HepG2 (cell line): ENCODE measurements around the gene NCBP2. TPM values are rescaled to one million over a fixed set of nuclear protein-coding genes. Genes with fewer than 3 reads are reported as not detected.

Source experiments
- ATAC-seq: fragments of 200-7000 bp; cut with Tn5 transposase; 3 replicates; pipeline ENCODE4 v1.9.1; 2020; ENCODE audit warnings: mild to moderate bottlenecking, moderate library complexity
- BruUV-seq: library from RNA; stranded (reverse); fragments of 400-500 nt; replicated peaks from 2 replicates; lab custom pipeline; 2021; lab: Mats Ljungman, UMichigan
- CTCF ChIA-PET: fragments of 300-600 bp; formaldehyde crosslinking; extraction: SDS; loops from one replicate; lab custom pipeline; 2021; ENCODE audit warnings: low total read pairs, inconsistent platforms, low intra/inter-chr PET ratio; lab: Yijun Ruan, JAX
- POLR2A ChIA-PET: fragments of 350-600 bp; sonication (Branson Sonifier 250); formaldehyde crosslinking; loops from one replicate; lab custom pipeline; 2020; ENCODE audit warnings: antibody characterized with exemption, inconsistent platforms; lab: Yijun Ruan, JAX
- DNase-seq: peaks from one replicate; pipeline ENCODE4 v3.0.0-alpha.2; 2015; ENCODE audit warnings: low spot score
- FAIRE-seq: peaks from 3 replicates; lab custom pipeline; 2011; peaks lifted over from hg19 to GRCh38; lab: Jason Lieb, UNC
- H2AFZ ChIP-seq: one replicate; pipeline ENCODE4 v1.6.1; 2011; ENCODE audit warnings: low read length, inconsistent platforms
- H3K27ac ChIP-seq: fragments of 300-600 bp; 3 replicates; pipeline ENCODE4 v1.8.0; 2011; ENCODE audit warnings: mixed run types, mild to moderate bottlenecking, mixed read lengths, low read length, inconsistent platforms; ENCODE audit not compliant: insufficient read depth; ENCODE audit errors: extremely low read length
- H3K27me3 ChIP-seq, 2 experiments: fragments of 200-600 bp in 1 of 2; 2 replicates in 1 of 2; 3 replicates in 1 of 2; pipeline versions ENCODE4 v1.6.0 to v1.8.0; 2011; ENCODE audit warnings: low read length in 2 of 2, mild to moderate bottlenecking in 2 of 2, moderate library complexity in 2 of 2, inconsistent platforms in 1 of 2; ENCODE audit not compliant: insufficient read depth in 2 of 2, control insufficient read depth in 1 of 2
- H3K36me3 ChIP-seq, 2 experiments: fragments of 200-600 bp in 1 of 2; replicated peaks in 1 of 2; 2 replicates in 1 of 2; 3 replicates in 1 of 2; pipeline versions ENCODE4 v1.5.1 to v1.8.0; 2011; ENCODE audit warnings: low read length in 2 of 2, inconsistent platforms in 1 of 2; ENCODE audit not compliant: insufficient read depth in 2 of 2, control insufficient read depth in 1 of 2
- H3K4me1 ChIP-seq: 2 replicates; pipeline ENCODE4 v1.5.1; 2012; ENCODE audit warnings: low read length, inconsistent platforms; ENCODE audit not compliant: insufficient read depth
- H3K4me2 ChIP-seq: 2 replicates; pipeline ENCODE4 v1.6.0; 2011; ENCODE audit warnings: low read depth, low read length, inconsistent platforms
- H3K4me3 ChIP-seq, 3 experiments: fragments of 200-600 bp in 1 of 3; sonication (generic), shearing (Covaris generic) in 1 of 3; replicated peaks in 1 of 3; 2 replicates each; pipeline ENCODE4 v1.5.1; 2011 to 2016; ENCODE audit warnings: low read length in 3 of 3, inconsistent platforms in 2 of 3, low read depth in 2 of 3, mild to moderate bottlenecking in 2 of 3, control low read depth in 1 of 3, mixed read lengths in 1 of 3; ENCODE audit not compliant: insufficient read depth in 1 of 3
- H3K79me2 ChIP-seq: one replicate; pipeline ENCODE4 v1.6.1; 2011; ENCODE audit warnings: low read length, inconsistent platforms; ENCODE audit not compliant: insufficient read depth
- H3K9ac ChIP-seq: 2 replicates; pipeline ENCODE4 v1.6.0; 2011; ENCODE audit warnings: mild to moderate bottlenecking, low read depth, low read length, inconsistent platforms; ENCODE audit not compliant: insufficient read depth
- H3K9me3 ChIP-seq: 2 replicates; pipeline ENCODE4 v1.5.1; 2012; ENCODE audit warnings: mild to moderate bottlenecking, low read length
- H4K20me1 ChIP-seq: 2 replicates; pipeline ENCODE4 v1.6.0; 2011; ENCODE audit warnings: inconsistent platforms, mild to moderate bottlenecking, low read length, moderate library complexity; ENCODE audit not compliant: insufficient read depth
- HNRNPK ChIP-seq: fragments of 200-400 bp; formaldehyde crosslinking; IDR thresholded peaks from 2 replicates; pipeline ENCODE4 v1.6.1; 2018; ENCODE audit warnings: low read length, low read depth, moderate library complexity, mild to moderate bottlenecking; ENCODE audit not compliant: poor library complexity, severe bottlenecking
- KMT2A ChIP-seq: sonication (generic); formaldehyde crosslinking; IDR thresholded peaks from 2 replicates; pipeline ENCODE4 v1.4.0; 2020; ENCODE audit warnings: missing genetic modification reagents
- RCOR2 ChIP-seq: IDR thresholded peaks from 2 replicates; pipeline ENCODE4 v1.6.1; 2016; ENCODE audit warnings: missing biosample characterization, missing genetic modification reagents
- SAP130 ChIP-seq: IDR thresholded peaks from 2 replicates; pipeline ENCODE4 v1.6.1; 2016; ENCODE audit warnings: low read depth
- STAG1 ChIP-seq: sonication (generic); formaldehyde crosslinking; IDR thresholded peaks from 2 replicates; pipeline ENCODE4 v1.4.0; 2020; ENCODE audit warnings: missing genetic modification reagents
- ZFP36L2 ChIP-seq: sonication (generic); formaldehyde crosslinking; IDR thresholded peaks from 2 replicates; pipeline ENCODE4 v1.4.0; 2020; ENCODE audit warnings: missing genetic modification reagents
- ZKSCAN5 ChIP-seq: sonication (generic); formaldehyde crosslinking; IDR thresholded peaks from 2 replicates; pipeline ENCODE4 v1.5.1; 2020; ENCODE audit warnings: mild to moderate bottlenecking, missing genetic modification reagents
- ZNF121 ChIP-seq: sonication (generic); formaldehyde crosslinking; IDR thresholded peaks from 2 replicates; pipeline ENCODE4 v1.5.0; 2020; ENCODE audit warnings: mild to moderate bottlenecking, missing genetic modification reagents
- ZNF230 ChIP-seq: sonication (generic); formaldehyde crosslinking; IDR thresholded peaks from 2 replicates; pipeline ENCODE4 v1.4.0; 2020; ENCODE audit warnings: mild to moderate bottlenecking, missing genetic modification reagents
- ZNF333 ChIP-seq: sonication (generic); formaldehyde crosslinking; IDR thresholded peaks from 2 replicates; pipeline ENCODE4 v1.4.0; 2020; ENCODE audit warnings: mild to moderate bottlenecking, missing genetic modification reagents, borderline replicate concordance
- WGBS: methylation state at CpG from one replicate; pipeline ENCODE4 v1.1.6; 2017; ENCODE audit warnings: low lambda C conversion rate; 5-methylcytosine and 5-hydroxymethylcytosine counted together
- in situ Hi-C: cut with HindIII; loops from 2 replicates; pipeline ENCODE4 v1.10.0; 2017; ENCODE audit warnings: low pct_unique_long_range_greater_than_20kb; ENCODE audit not compliant: extremely low pct_ligation_motif_present
- intact Hi-C: fragments of 100-400 bp; cut with micrococcal nuclease; formaldehyde crosslinking; loops from one replicate; pipeline ENCODE4 v1.10.0; 2022; ENCODE audit not compliant: unreplicated experiment
- polyA plus RNA-seq, 8 experiments: library from polyadenylated mRNA; depleted of rRNA in 3 of 8; stranded (reverse) in 7 of 8; unstranded in 1 of 8; fragments of >200 nt; fragmentation: Illumina TruSeq in 4 of 8; extraction: Trizol in 4 of 8; gene quantifications; 2 replicates each; pipeline versions ENCODE4 v1.2.1 to v1.2.3, GENCODE V29; 2011 to 2016; ENCODE audit warnings: low read depth in 4 of 8, missing spikeins in 1 of 8, mixed read lengths in 1 of 8; ENCODE audit not compliant: insufficient read depth in 1 of 8
- total RNA-seq, 5 experiments: library from RNA; depleted of rRNA; stranded (reverse); fragments of >200 nt; fragmentation: Illumina TruSeq; extraction: Trizol; gene quantifications; 2 replicates each; pipeline ENCODE4 v1.2.3, GENCODE V29; 2016; ENCODE audit warnings: low read depth in 1 of 5
- TF ChIP-seq, protein P1 (sequence below): sonication (generic); formaldehyde crosslinking; IDR thresholded peaks from 2 replicates; pipeline ENCODE4 v1.4.0; 2020; ENCODE audit warnings: missing genetic modification reagents, borderline replicate concordance
- TF ChIP-seq, protein P2 (sequence below), 2 experiments: sonication (generic) in 1 of 2; formaldehyde crosslinking in 1 of 2; IDR thresholded peaks; 2 replicates each; pipeline versions ENCODE4 v1.6.1 to v1.9.0; 2014 to 2022; ENCODE audit warnings: antibody characterized with exemption in 1 of 2, borderline replicate concordance in 1 of 2, inconsistent platforms in 1 of 2, low read depth in 1 of 2, missing genetic modification reagents in 1 of 2

Gene NCBP2
- total and polyA plus RNA-seq, 2 of the 13 experiments (the other 11 are each of a cell fraction or from before 2014, with no cell fraction given), result 58.7 to 95.5 TPM

DNA sequence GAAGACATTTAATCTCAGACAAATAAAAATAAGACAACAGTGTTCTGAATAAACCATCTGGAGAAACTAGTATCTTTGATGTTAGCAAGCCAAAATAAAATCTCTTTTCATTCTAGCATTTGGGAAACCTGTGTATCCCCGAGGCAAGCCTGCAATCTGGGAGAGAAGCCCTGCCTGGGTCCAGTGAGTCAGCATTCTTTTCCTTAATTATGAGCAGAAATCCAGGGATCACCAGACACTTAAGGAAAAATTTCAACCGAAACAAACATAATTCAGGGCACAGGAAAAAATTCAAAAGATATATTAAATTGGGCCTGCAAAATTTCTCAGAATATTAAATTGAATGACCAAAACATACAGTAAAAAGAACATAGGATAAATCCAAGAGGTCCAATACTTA lies 4.2 kb downstream of the NCBP2 start (continued):
- TF ChIP-seq, protein P1, sequence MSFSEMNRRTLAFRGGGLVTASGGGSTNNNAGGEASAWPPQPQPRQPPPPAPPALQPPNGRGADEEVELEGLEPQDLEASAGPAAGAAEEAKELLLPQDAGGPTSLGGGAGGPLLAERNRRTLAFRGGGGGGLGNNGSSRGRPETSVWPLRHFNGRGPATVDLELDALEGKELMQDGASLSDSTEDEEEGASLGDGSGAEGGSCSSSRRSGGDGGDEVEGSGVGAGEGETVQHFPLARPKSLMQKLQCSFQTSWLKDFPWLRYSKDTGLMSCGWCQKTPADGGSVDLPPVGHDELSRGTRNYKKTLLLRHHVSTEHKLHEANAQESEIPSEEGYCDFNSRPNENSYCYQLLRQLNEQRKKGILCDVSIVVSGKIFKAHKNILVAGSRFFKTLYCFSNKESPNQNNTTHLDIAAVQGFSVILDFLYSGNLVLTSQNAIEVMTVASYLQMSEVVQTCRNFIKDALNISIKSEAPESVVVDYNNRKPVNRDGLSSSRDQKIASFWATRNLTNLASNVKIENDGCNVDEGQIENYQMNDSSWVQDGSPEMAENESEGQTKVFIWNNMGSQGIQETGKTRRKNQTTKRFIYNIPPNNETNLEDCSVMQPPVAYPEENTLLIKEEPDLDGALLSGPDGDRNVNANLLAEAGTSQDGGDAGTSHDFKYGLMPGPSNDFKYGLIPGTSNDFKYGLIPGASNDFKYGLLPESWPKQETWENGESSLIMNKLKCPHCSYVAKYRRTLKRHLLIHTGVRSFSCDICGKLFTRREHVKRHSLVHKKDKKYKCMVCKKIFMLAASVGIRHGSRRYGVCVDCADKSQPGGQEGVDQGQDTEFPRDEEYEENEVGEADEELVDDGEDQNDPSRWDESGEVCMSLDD (CRISPR knock-in tag), result no peak
- no peak for TF ChIP-seq ZKSCAN5 (CRISPR knock-in tag)
- TF ChIP-seq HNRNPK, result no peak
- TF ChIP-seq STAG1 (CRISPR knock-in tag), result no peak
- TF ChIP-seq, all 625 proteins: peak for 0

DNA sequence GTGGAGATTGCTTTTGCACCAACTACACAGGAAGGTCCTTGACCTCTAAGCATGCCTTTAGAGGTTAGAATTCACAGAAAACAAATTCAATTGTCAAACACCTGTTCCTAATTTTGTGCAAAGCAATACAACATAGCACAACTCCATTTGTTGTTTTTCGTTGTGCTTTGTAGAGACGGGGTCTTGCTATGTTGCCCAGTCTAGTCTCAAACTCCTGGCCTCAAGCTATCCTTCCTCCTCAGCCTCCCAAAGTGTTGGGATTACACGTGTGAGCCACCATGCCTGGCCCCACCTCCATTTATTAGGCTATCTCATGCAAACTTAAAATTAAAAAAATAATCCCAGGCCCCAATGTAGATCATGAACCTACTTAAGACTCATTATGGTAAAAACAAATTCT lies 6.0 kb downstream of the NCBP2 start:
- TSS peak; percentile 42 for BruUV-seq
- H3K27ac ChIP-seq, result no peak overlapping the region
- FAIRE-seq, result no peak
- TF ChIP-seq KMT2A (CRISPR knock-in tag) (no peak), SAP130 (CRISPR knock-in tag) (no peak), RCOR2 (no peak), ZNF333 (CRISPR knock-in tag) (no peak), ZFP36L2 (CRISPR knock-in tag) (no peak), ZNF230 (no peak), ZNF121 (CRISPR knock-in tag) (peak; percentile 93)
- TF ChIP-seq, protein P2, sequence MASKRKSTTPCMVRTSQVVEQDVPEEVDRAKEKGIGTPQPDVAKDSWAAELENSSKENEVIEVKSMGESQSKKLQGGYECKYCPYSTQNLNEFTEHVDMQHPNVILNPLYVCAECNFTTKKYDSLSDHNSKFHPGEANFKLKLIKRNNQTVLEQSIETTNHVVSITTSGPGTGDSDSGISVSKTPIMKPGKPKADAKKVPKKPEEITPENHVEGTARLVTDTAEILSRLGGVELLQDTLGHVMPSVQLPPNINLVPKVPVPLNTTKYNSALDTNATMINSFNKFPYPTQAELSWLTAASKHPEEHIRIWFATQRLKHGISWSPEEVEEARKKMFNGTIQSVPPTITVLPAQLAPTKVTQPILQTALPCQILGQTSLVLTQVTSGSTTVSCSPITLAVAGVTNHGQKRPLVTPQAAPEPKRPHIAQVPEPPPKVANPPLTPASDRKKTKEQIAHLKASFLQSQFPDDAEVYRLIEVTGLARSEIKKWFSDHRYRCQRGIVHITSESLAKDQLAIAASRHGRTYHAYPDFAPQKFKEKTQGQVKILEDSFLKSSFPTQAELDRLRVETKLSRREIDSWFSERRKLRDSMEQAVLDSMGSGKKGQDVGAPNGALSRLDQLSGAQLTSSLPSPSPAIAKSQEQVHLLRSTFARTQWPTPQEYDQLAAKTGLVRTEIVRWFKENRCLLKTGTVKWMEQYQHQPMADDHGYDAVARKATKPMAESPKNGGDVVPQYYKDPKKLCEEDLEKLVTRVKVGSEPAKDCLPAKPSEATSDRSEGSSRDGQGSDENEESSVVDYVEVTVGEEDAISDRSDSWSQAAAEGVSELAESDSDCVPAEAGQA (IDR thresholded peaks at IDR 0.05; ENCODE audit: low read depth), result no peak
- TF ChIP-seq, protein P2 (CRISPR knock-in tag; IDR thresholded peaks at IDR 0.05; ENCODE audit: borderline replicate concordance), result no peak
- no peaks in the 10 kb centered on the region for H4K20me1 ChIP-seq
- ChIA-PET CTCF (no interaction called here), POLR2A (no interaction called here)
- ATAC-seq, result no peak
- H3K4me1 ChIP-seq, result peaks cover 40% of the 10 kb centered on the region
- in situ Hi-C loops (no loop called here), intact Hi-C loops (no loop called here)
- H3K9me3 ChIP-seq, result no peaks in the 10 kb centered on the region
- H3K4me2 ChIP-seq, result no peak overlapping the region
- no peak overlapping the region for H2AFZ ChIP-seq
- H3K79me2 ChIP-seq, result peaks cover 25% of the 10 kb centered on the region
- peaks cover 19 to 64% of the 10 kb centered on the region in 2 experiments for H3K36me3 ChIP-seq
- WGBS, result 97% methylated on average over 3 of the region's 3 CpGs
- H3K4me3 ChIP-seq, result no peak overlapping the region
- no peak for DNase-seq
- no peak overlapping the region for H3K9ac ChIP-seq
- H3K27me3 ChIP-seq, result no peaks in the 10 kb centered on the region; a peak in 1 of 5 replicates
